CD4-positive, alpha-beta T cell (primary cell): ENCODE results near the gene ACOD1. TPM values are rescaled to one million over a fixed set of nuclear protein-coding genes. Genes with fewer than 3 reads are reported as not detected.
A peak's percentile ranks its signal among the peaks of the same experiment; 100 is the strongest.
"Not testable (repeated sequence)": the region's sequence is repeated elsewhere in the genome, so short reads cannot be mapped to it uniquely, and the experiment has no call there.

Experiments used
- ATAC-seq: fragments of 200-7000 bp; cut with Tn5 transposase; one replicate; pipeline ENCODE4 v1.10.0; 2022; ENCODE audit warnings: mild to moderate bottlenecking; ENCODE audit not compliant: poor library complexity
- CTCF ChIA-PET: fragments of 350-600 bp; sonication (Branson Sonifier 250); formaldehyde crosslinking; loops from one replicate; lab custom pipeline; 2021; ENCODE audit warnings: antibody characterized with exemption, inconsistent platforms; lab: Charles Lee
- POLR2A ChIA-PET: fragments of 350-600 bp; sonication (Branson Sonifier 250); formaldehyde crosslinking; loops from one replicate; lab custom pipeline; 2021; ENCODE audit warnings: antibody characterized with exemption, inconsistent platforms; lab: Charles Lee
- DNase-seq, 14 experiments: peaks; one replicate each; pipeline ENCODE4 v3.0.0-alpha.2; 2013 to 2020; ENCODE audit warnings: mixed read lengths in 2 of 14
- H3K27ac ChIP-seq, 2 donors: one replicate each; pipeline versions ENCODE4 v1.5.1 to v1.7.0; 2013; ENCODE audit warnings: low read length in 2 of 2, low read depth in 1 of 2, mild to moderate bottlenecking in 1 of 2
- H3K27me3 ChIP-seq, 2 experiments: 1 replicate in 1 of 2; 2 replicates in 1 of 2; pipeline versions ENCODE4 v1.6.1 to v1.7.0; 2013; ENCODE audit warnings: low read length in 2 of 2, control low read depth in 1 of 2, mild to moderate bottlenecking in 1 of 2, moderate library complexity in 1 of 2; ENCODE audit not compliant: insufficient read depth in 2 of 2, control insufficient read depth in 1 of 2
- H3K36me3 ChIP-seq: one replicate; pipeline ENCODE4 v1.6.1; 2013; ENCODE audit warnings: low read length, control low read depth; ENCODE audit not compliant: insufficient read depth
- H3K4me1 ChIP-seq: one replicate; pipeline ENCODE4 v1.6.1; 2013; ENCODE audit warnings: low read length, control low read depth; ENCODE audit not compliant: insufficient read depth
- H3K4me3 ChIP-seq: one replicate; pipeline ENCODE4 v1.5.1; 2013; ENCODE audit warnings: mild to moderate bottlenecking, low read length, moderate library complexity
- H3K9me3 ChIP-seq, 2 experiments: 1 replicate in 1 of 2; 2 replicates in 1 of 2; pipeline versions ENCODE4 v1.6.1 to v1.7.0; 2013; ENCODE audit warnings: low read length in 2 of 2, mild to moderate bottlenecking in 2 of 2, control low read depth in 1 of 2, moderate library complexity in 1 of 2; ENCODE audit not compliant: control insufficient read depth in 1 of 2, insufficient read depth in 1 of 2
- H3K27ac Mint-ChIP-seq: one replicate; pipeline ENCODE4 v1.8.0; 2020; ENCODE audit warnings: mixed read lengths
- H3K27me3 Mint-ChIP-seq: one replicate; pipeline ENCODE4 v1.8.0; 2021; ENCODE audit warnings: mixed read lengths
- H3K36me3 Mint-ChIP-seq: one replicate; pipeline ENCODE4 v1.8.0; 2021; ENCODE audit warnings: low read depth, mixed read lengths
- H3K4me1 Mint-ChIP-seq: one replicate; pipeline ENCODE4 v1.8.0; 2021; ENCODE audit warnings: low read depth, mixed read lengths
- H3K4me3 Mint-ChIP-seq: one replicate; pipeline ENCODE4 v1.8.0; 2020; ENCODE audit warnings: mild to moderate bottlenecking, mixed read lengths
- H3K9me3 Mint-ChIP-seq: one replicate; pipeline ENCODE4 v1.8.0; 2020; ENCODE audit warnings: mixed read lengths
- CTCF ChIP-seq: fragments of 200-600 bp; IDR thresholded peaks from one replicate; pipeline ENCODE4 v1.8.0; 2022; ENCODE audit warnings: antibody characterized with exemption, mild to moderate bottlenecking
- intact Hi-C, 2 experiments: fragments of 100-400 bp; cut with DNase I in 1 of 2; cut with micrococcal nuclease in 1 of 2; formaldehyde crosslinking; loops; one replicate each; pipeline versions ENCODE4 v1.15.1 to v1.9.0; 2023 to 2025; cut with DNase I, micrococcal nuclease
- polyA plus RNA-seq, 2 donors: library from polyadenylated mRNA; unstranded; fragments of 120-200 nt; gene quantifications; one replicate each; pipeline ENCODE4 v1.2.1, GENCODE V29; 2013
- total RNA-seq, 174 experiments: library from RNA in 2 of 174; stranded (reverse) in 2 of 174; gene quantifications; one replicate each; pipeline ENCODE4 v1.2.3 and lab custom pipeline; 2021 to 2026

ACOD1 gene
- not detected for total RNA-seq
- polyA plus RNA-seq (2013, experiment 1 of 2): 0.03 TPM
- polyA plus RNA-seq (2013, experiment 2 of 2): not detected
- 0 to 5.1 (median 0) reads per million in 172 experiments for total RNA-seq (lab: John Stamatoyannopoulos, UW)

- H3K27me3 ChIP-seq: peaks cover 3 to 5% of the 10 kb centered on the region in 2 experiments
- no peaks in the 10 kb centered on the region for H3K4me1 ChIP-seq
- ChIA-PET CTCF (no interaction called here), POLR2A (interaction anchor here (0.5 kb wide), 1 partner anchor 319 kb away, joined by 3 read pairs; no protein-coding TSS in a partner anchor)
- peaks cover 19% of the 10 kb centered on the region for H3K27me3 Mint-ChIP-seq
- intact Hi-C loops: no loop called here
- H3K4me3 Mint-ChIP-seq: no peak within 1 kb of the TSS
- ATAC-seq (no peak), DNase-seq (peak in 2 of 14 experiments; percentile 11 to 27)
- no peak within 1 kb of the TSS for H3K4me3 ChIP-seq
- no peaks in the 10 kb centered on the region for H3K36me3 ChIP-seq
- TF ChIP-seq CTCF: no peak
- H3K27ac ChIP-seq: no peak within 1 kb of the TSS
- no peaks in the 10 kb centered on the region for H3K36me3 Mint-ChIP-seq
- no peaks in the 10 kb centered on the region for H3K4me1 Mint-ChIP-seq
- H3K9me3 ChIP-seq: no peaks in the 10 kb centered on the region
- peaks cover 3% of the 10 kb centered on the region for H3K9me3 Mint-ChIP-seq
- H3K27ac Mint-ChIP-seq: no peak within 1 kb of the TSS
These were observed at the start of gene ACOD1 for GRCh38 chr13:76948149-76948548. Gene ACOD1, plus strand, starts transcription at chr13:76948511. Its CDS starts 48 bp downstream, at chr13:76948559.

GRCh38 chr13:76899066-76899465, 49.2 kb upstream of the ACOD1 start:
- H3K27ac Mint-ChIP-seq, H3K4me1 ChIP-seq, H3K36me3 Mint-ChIP-seq, DNase-seq, H3K27me3 Mint-ChIP-seq, H3K4me3 ChIP-seq, H3K36me3 ChIP-seq, H3K4me1 Mint-ChIP-seq, H3K27me3 ChIP-seq, H3K27ac ChIP-seq, H3K9me3 Mint-ChIP-seq, intact Hi-C loops, H3K4me3 Mint-ChIP-seq, ATAC-seq: not testable (repeated sequence)
- ChIA-PET POLR2A (interaction anchor here (1.1 kb wide), 1 partner anchor 13 kb away, joined by 4 read pairs; the partner anchor contains the start of gene KCTD12), CTCF (interaction anchor here (1.4 to 2.1 kb wide), 2 partner anchors 10 to 76 kb away, joined by 3 to 6 read pairs; no protein-coding TSS in a partner anchor)
- peaks cover 0 to 11% of the 10 kb centered on the region in 2 experiments for H3K9me3 ChIP-seq

GRCh38 chr13:76903544-76904162, 44.7 kb upstream of the ACOD1 start:
- peaks cover 5% of the 10 kb centered on the region for H3K27me3 Mint-ChIP-seq
- POLR2A ChIA-PET: interaction anchor here (0.6 to 1.7 kb wide), 3 partner anchors 18 to 1033 kb away, joined by 3 to 6 read pairs (median 4); no protein-coding TSS in a partner anchor
- no peaks in the 10 kb centered on the region for H3K27me3 ChIP-seq
- intact Hi-C loops: loop anchor here (1.0 to 5.0 kb wide), 10 partner anchors 79 to 1208 kb away; no protein-coding TSS in a partner anchor
- H3K4me1 ChIP-seq: no peaks in the 10 kb centered on the region
- H3K9me3 ChIP-seq: peaks cover 0 to 11% of the 10 kb centered on the region in 2 experiments
- H3K27ac Mint-ChIP-seq: no peak overlapping the region
- H3K36me3 Mint-ChIP-seq: no peaks in the 10 kb centered on the region
- peak; percentile 99 for TF ChIP-seq CTCF
- H3K27ac ChIP-seq: no peak overlapping the region
- H3K4me3 Mint-ChIP-seq: no peak overlapping the region
- no peak overlapping the region for H3K4me3 ChIP-seq
- peaks cover 4% of the 10 kb centered on the region for H3K9me3 Mint-ChIP-seq
- H3K36me3 ChIP-seq: no peaks in the 10 kb centered on the region
- CTCF ChIA-PET: interaction anchor here (0.5 to 2.2 kb wide), 18 partner anchors 17 to 1208 kb away, joined by 3 to 12 read pairs (median 4); partner anchors contain the start of gene KCTD12
- no peaks in the 10 kb centered on the region for H3K4me1 Mint-ChIP-seq
- peak; percentile 48 to 83 (median 56) for DNase-seq
- peak; percentile 91 for ATAC-seq
